Measurements from ENCODE around the gene ADGRV1.
A peak's percentile ranks its signal among the peaks of the same experiment; 100 is the strongest.

Gene ADGRV1

GRCh38 chr5:90983148-90983547 lies 424.6 kb downstream of the ADGRV1 start (continued):
- no peak for TF ChIP-seq ZBTB11 (tag by site-specific recombination; conservative IDR thresholded peaks at IDR 0.05; ENCODE audit: low read depth)
- TF ChIP-seq ZNF645 (tag by site-specific recombination; IDR thresholded peaks at IDR 0.05) = no peak
- peak; percentile 63 for TF ChIP-seq ZNF324 (tag by site-specific recombination; IDR thresholded peaks at IDR 0.05)
- no peak for TF ChIP-seq ZNF561 (tag by site-specific recombination; IDR thresholded peaks at IDR 0.05; ENCODE audit: borderline replicate concordance)
- TF ChIP-seq ZNF530 (tag by site-specific recombination; IDR thresholded peaks at IDR 0.05; ENCODE audit: low read depth) = no peak
- peak; percentile 87 for TF ChIP-seq ZNF660 (tag by site-specific recombination; IDR thresholded peaks at IDR 0.05)
- no peak for TF ChIP-seq ZFP41 (tag by site-specific recombination; IDR thresholded peaks at IDR 0.05; ENCODE audit: borderline replicate concordance)
- no peak for TF ChIP-seq HOXD13 (CRISPR knock-in tag; IDR thresholded peaks at IDR 0.05; ENCODE audit: borderline replicate concordance)
- TF ChIP-seq ZNF548 (tag by site-specific recombination; IDR thresholded peaks at IDR 0.05) = no peak
- no peak for TF ChIP-seq AEBP2 (tag by site-specific recombination; IDR thresholded peaks at IDR 0.05; ENCODE audit: borderline replicate concordance)
- 0 out of 2 replicates have a peak, but pooled peaks have one; percentile 27 for TF ChIP-seq ZNF623 (tag by site-specific recombination; IDR thresholded peaks at IDR 0.05)
- no peak for TF ChIP-seq ZNF426 (tag by site-specific recombination; IDR thresholded peaks at IDR 0.05)
- TF ChIP-seq ZNF488 (tag by site-specific recombination; IDR thresholded peaks at IDR 0.05) = peak; percentile 77
- TF ChIP-seq ZNF707 (tag by site-specific recombination; IDR thresholded peaks at IDR 0.05) = no peak
- 0 out of 2 replicates have a peak, but pooled peaks have one; percentile 34 for TF ChIP-seq ZBTB21 (tag by site-specific recombination; IDR thresholded peaks at IDR 0.05)
- TF ChIP-seq ZNF274 (IDR thresholded peaks at IDR 0.05; ENCODE audit: low read length) = no peak
- TF ChIP-seq ZNF274 (tag by site-specific recombination; IDR thresholded peaks at IDR 0.05; ENCODE audit: borderline replicate concordance) = no peak
- TF ChIP-seq GLIS1 (tag by site-specific recombination; IDR thresholded peaks at IDR 0.05) = no peak
- TF ChIP-seq ZFP69B (tag by site-specific recombination; IDR thresholded peaks at IDR 0.05) = no peak
- no peak for TF ChIP-seq ZNF280C (tag by site-specific recombination; IDR thresholded peaks at IDR 0.05)
- TF ChIP-seq SCRT2 (tag by site-specific recombination; IDR thresholded peaks at IDR 0.05) = peak; percentile 16; the same call in 1 of the 2 replicates
- no peak for TF ChIP-seq ZNF157 (tag by site-specific recombination; IDR thresholded peaks at IDR 0.05)
- TF ChIP-seq ZSCAN5A (tag by site-specific recombination; IDR thresholded peaks at IDR 0.05) = no peak
- no peak for TF ChIP-seq ZNF514 (tag by site-specific recombination; IDR thresholded peaks at IDR 0.05)
- TF ChIP-seq ZNF350 (tag by site-specific recombination; IDR thresholded peaks at IDR 0.05) = no peak
- no peak for TF ChIP-seq ZNF654 (tag by site-specific recombination; IDR thresholded peaks at IDR 0.05; ENCODE audit: low read depth)
- no peak for TF ChIP-seq ZNF416 (tag by site-specific recombination; IDR thresholded peaks at IDR 0.05)
- no peak for TF ChIP-seq ZNF560 (tag by site-specific recombination; IDR thresholded peaks at IDR 0.05; ENCODE audit: borderline replicate concordance)
- TF ChIP-seq ZNF639 (tag by site-specific recombination; IDR thresholded peaks at IDR 0.05) = peak; percentile 71; the same call in 1 of the 2 replicates
